ENCODE measurements around the gene FDXR. TPM values are rescaled to one million over a fixed set of nuclear protein-coding genes. Genes with fewer than 3 reads are reported as not detected.

Gene FDXR
- total RNA-seq, 4 donors from 2014 or later, result 3.6 to 7.8 (median 4.6) TPM

- no CpG with 5 or more reads among the region's 8 CpGs for WGBS, 2 donors (ENCODE audit: low coverage in 1 of 2)
- H3K36me3 ChIP-seq, result peaks cover 0 to 18% of the 10 kb centered on the region in 2 donors
- H3K4me1 ChIP-seq, result peaks cover 0 to 38% (median 19%) of the 10 kb centered on the region in 3 donors
- peak overlapping the region in 2 of 4 donors; percentile 57 to 69 for H3K27ac ChIP-seq
- TF ChIP-seq POLR2A (IDR thresholded peaks at IDR 0.05), result no peak
- no peak for TF ChIP-seq EP300 (IDR thresholded peaks at IDR 0.05)
- no peak for TF ChIP-seq CTCF (IDR thresholded peaks at IDR 0.05)
- TF ChIP-seq POLR2AphosphoS5 (IDR thresholded peaks at IDR 0.05), result no peak
- H3K4me3 ChIP-seq, result peak overlapping the region in 1 of 2 donors; percentile 53
- ATAC-seq, result no peak
- H3K27me3 ChIP-seq, result peaks cover 38% of the 10 kb centered on the region
- no peaks in the 10 kb centered on the region for H3K9me3 ChIP-seq
These were observed 30.6 kb downstream of the FDXR start for GRCh38 chr17:74842146-74842598.

- Histone ChIP-seq H3K9me3 (no peaks in the 10 kb centered on the region), H3K4me3 (no peak overlapping the region), H3K27me3 (peaks cover 31% of the 10 kb centered on the region), H3K36me3 (peaks cover 0 to 28% of the 10 kb centered on the region in 2 donors), H3K4me1 (peaks cover 0 to 38% (median 19%) of the 10 kb centered on the region in 3 donors), H3K27ac (peak overlapping the region in 3 of 4 donors; percentile 57 to 69 (median 67))
- 46 to 60% methylated on average over 1 to 6 of the region's 13 CpGs for WGBS, 2 donors (ENCODE audit: low coverage in 1 of 2)
- peak; percentile 60 for ATAC-seq
- no peak for TF ChIP-seq EP300 (IDR thresholded peaks at IDR 0.05)
- no peak for TF ChIP-seq POLR2A (IDR thresholded peaks at IDR 0.05)
- no peak for TF ChIP-seq POLR2AphosphoS5 (IDR thresholded peaks at IDR 0.05)
- TF ChIP-seq CTCF (IDR thresholded peaks at IDR 0.05), result no peak
These were observed 31.7 kb downstream of the FDXR start for GRCh38 chr17:74840989-74841666.

GRCh38 chr17:74839990-74840852, 32.6 kb downstream of the FDXR start:
- no peak for TF ChIP-seq EP300 (IDR thresholded peaks at IDR 0.05)
- TF ChIP-seq POLR2A (IDR thresholded peaks at IDR 0.05), result no peak
- TF ChIP-seq CTCF (IDR thresholded peaks at IDR 0.05), result no peak
- no peak for TF ChIP-seq POLR2AphosphoS5 (IDR thresholded peaks at IDR 0.05)
- Histone ChIP-seq H3K4me1 (peaks cover 0 to 38% (median 19%) of the 10 kb centered on the region in 3 donors), H3K4me3 (no peak overlapping the region), H3K36me3 (peaks cover 0 to 38% of the 10 kb centered on the region in 2 donors), H3K9me3 (no peaks in the 10 kb centered on the region), H3K27me3 (peaks cover 21% of the 10 kb centered on the region), H3K27ac (peak overlapping the region in 3 of 4 donors; percentile 57 to 69 (median 67))
- WGBS, 2 donors (ENCODE audit: low coverage in 1 of 2), result 41% methylated on average over 3 of the region's 7 CpGs; no CpG with 5 or more reads in 1 of the 2 donors
- ATAC-seq, result no peak

GRCh38 chr17:74838274-74838673, 34.5 kb downstream of the FDXR start:
- TF ChIP-seq CTCF (IDR thresholded peaks at IDR 0.05) (no peak), EP300 (IDR thresholded peaks at IDR 0.05) (no peak), POLR2A (IDR thresholded peaks at IDR 0.05) (no peak), POLR2AphosphoS5 (IDR thresholded peaks at IDR 0.05) (no peak)
- no peaks in the 10 kb centered on the region for H3K9me3 ChIP-seq
- H3K27me3 ChIP-seq, result peaks cover 4% of the 10 kb centered on the region
- peaks cover 0 to 36% (median 19%) of the 10 kb centered on the region in 3 donors for H3K4me1 ChIP-seq
- H3K27ac ChIP-seq, result no peak overlapping the region
- WGBS, 2 donors (ENCODE audit: low coverage in 1 of 2), result 85 to 93% methylated on average over 3 to 7 of the region's 9 CpGs
- ATAC-seq, result no peak
- no peak overlapping the region for H3K4me3 ChIP-seq
- H3K36me3 ChIP-seq, result peaks cover 0 to 46% of the 10 kb centered on the region in 2 donors
